K562 (cell line): ENCODE results near the gene CLIP2.

Experiments
- EZH2 ChIP-seq: IDR thresholded peaks from 2 replicates; pipeline ENCODE4 v1.6.1; 2012; ENCODE audit warnings: low read depth, mild to moderate bottlenecking, inconsistent platforms, low read length, borderline replicate concordance
- FOXP1 ChIP-seq: sonication (generic); formaldehyde crosslinking; IDR thresholded peaks from 2 replicates; pipeline ENCODE4 v1.8.0; 2022; ENCODE audit warnings: mild to moderate bottlenecking, missing genetic modification reagents
- HEY1 ChIP-seq: fragments of 250-450 bp; sonication (Bioruptor Pico); IDR thresholded peaks from 2 replicates; pipeline ENCODE4 v1.5.0; 2020; ENCODE audit warnings: mild to moderate bottlenecking, moderate library complexity, borderline replicate concordance
- NBN ChIP-seq: fragments of 450-650 bp; IDR thresholded peaks from 2 replicates; pipeline ENCODE4 v1.6.1; 2016; ENCODE audit warnings: low read depth, mild to moderate bottlenecking
- PHF21A ChIP-seq: fragments of 450-650 bp; IDR thresholded peaks from 2 replicates; pipeline ENCODE4 v1.6.1; 2017; ENCODE audit warnings: low read depth, borderline replicate concordance
- REST ChIP-seq, 2 experiments: fragments of 450-650 bp; formaldehyde crosslinking in 1 of 2; IDR thresholded peaks; 2 replicates each; pipeline versions ENCODE4 v1.4.0 to v1.6.1; 2014 to 2020; ENCODE audit warnings: mild to moderate bottlenecking in 2 of 2, borderline replicate concordance in 1 of 2, low read depth in 1 of 2
- TAF1 ChIP-seq: IDR thresholded peaks from 2 replicates; pipeline ENCODE4 v1.6.1; 2011; ENCODE audit warnings: mild to moderate bottlenecking, low read length, moderate library complexity; ENCODE audit not compliant: insufficient read depth, control insufficient read depth, severe bottlenecking; ENCODE audit errors: extremely low read depth
- YBX1 ChIP-seq: fragments of 450-650 bp; IDR thresholded peaks from 2 replicates; pipeline ENCODE4 v1.7.1; 2016; ENCODE audit warnings: mild to moderate bottlenecking
- YY1 ChIP-seq, 3 experiments: IDR thresholded peaks; 2 replicates each; pipeline ENCODE4 v1.6.1; 2011; ENCODE audit warnings: low read length in 2 of 3, mild to moderate bottlenecking in 2 of 3, moderate library complexity in 2 of 3, borderline replicate concordance in 1 of 3, control low read depth in 1 of 3, low read depth in 1 of 3; ENCODE audit not compliant: insufficient read depth in 3 of 3, insufficient replicate concordance in 2 of 3, control insufficient read depth in 1 of 3, insufficient read length in 1 of 3; ENCODE audit errors: extremely low read depth in 1 of 3
- ZNF3 ChIP-seq: fragments of 250-450 bp; sonication (Bioruptor Pico); IDR thresholded peaks from 2 replicates; pipeline ENCODE4 v1.5.0; 2021; ENCODE audit warnings: mild to moderate bottlenecking, moderate library complexity
- TF ChIP-seq, protein P1 (sequence below), 3 experiments: IDR thresholded peaks in 2 of 3; conservative IDR thresholded peaks in 1 of 3; 2 replicates each; pipeline ENCODE4 v1.5.1; 2011 to 2012; ENCODE audit warnings: low read length in 3 of 3, mild to moderate bottlenecking in 3 of 3, control low read depth in 2 of 3, improper control_type of control experiment in 1 of 3, inconsistent platforms in 1 of 3, low read depth in 1 of 3, mixed read lengths in 1 of 3, moderate library complexity in 1 of 3; ENCODE audit not compliant: insufficient read depth in 2 of 3

DNA sequence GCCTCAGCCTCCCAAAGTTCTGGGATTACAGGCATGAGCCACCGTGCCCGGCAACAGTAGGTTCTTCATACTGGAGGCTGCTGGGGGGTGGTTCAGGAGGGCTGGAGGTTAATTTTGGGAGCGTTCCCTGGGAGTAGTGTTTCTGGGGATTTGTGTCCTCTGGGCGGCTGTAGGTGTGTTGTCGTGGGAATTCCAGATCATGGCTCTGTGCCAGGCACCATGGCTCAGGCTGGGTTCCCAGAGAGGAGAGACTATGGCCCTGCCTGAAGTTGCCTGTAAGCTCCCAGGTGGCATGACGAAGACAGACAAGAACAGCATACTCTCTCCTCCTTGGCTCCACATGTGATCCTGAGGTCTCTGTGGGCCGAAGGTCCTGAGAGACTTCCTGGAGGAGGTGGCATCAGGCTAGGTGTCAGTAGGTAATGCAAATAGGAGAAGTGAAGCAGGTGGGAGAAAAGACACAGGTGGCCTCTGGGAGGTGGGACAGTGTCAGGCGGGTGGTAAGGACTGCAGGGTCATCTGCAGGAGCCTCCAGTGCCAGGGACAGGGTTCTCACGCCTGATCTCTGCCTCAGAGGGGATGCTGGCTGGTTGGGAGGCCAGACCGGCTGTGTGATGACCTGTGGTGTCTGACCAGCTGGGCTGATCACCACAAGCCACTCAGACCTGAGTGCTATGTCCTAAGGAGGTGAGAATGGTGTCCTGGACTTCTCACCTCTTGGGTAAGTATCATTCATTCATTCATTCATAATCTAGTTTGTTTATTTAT is 18.7 kb downstream of the CLIP2 start:
- TF ChIP-seq TAF1 (no peak), FOXP1 (CRISPR knock-in tag) (no peak), NBN (no peak), YBX1 (no peak), EZH2 (no peak), YY1 (IDR thresholded peaks at IDR 0.05; ENCODE audit: borderline replicate concordance in 1 of 3, control insufficient read depth in 1 of 3, extremely low read depth in 1 of 3, insufficient read depth in 3 of 3, insufficient read length in 1 of 3, insufficient replicate concordance in 2 of 3, low read depth in 1 of 3, low read length in 2 of 3) (no peak), HEY1 (CRISPR knock-in tag) (no peak), PHF21A (no peak), REST (IDR thresholded peaks at IDR 0.05; ENCODE audit: borderline replicate concordance) (no peak), REST (CRISPR knock-in tag; IDR thresholded peaks at IDR 0.05; ENCODE audit: low read depth) (no peak), ZNF3 (CRISPR knock-in tag) (no peak)
- TF ChIP-seq, protein P1, sequence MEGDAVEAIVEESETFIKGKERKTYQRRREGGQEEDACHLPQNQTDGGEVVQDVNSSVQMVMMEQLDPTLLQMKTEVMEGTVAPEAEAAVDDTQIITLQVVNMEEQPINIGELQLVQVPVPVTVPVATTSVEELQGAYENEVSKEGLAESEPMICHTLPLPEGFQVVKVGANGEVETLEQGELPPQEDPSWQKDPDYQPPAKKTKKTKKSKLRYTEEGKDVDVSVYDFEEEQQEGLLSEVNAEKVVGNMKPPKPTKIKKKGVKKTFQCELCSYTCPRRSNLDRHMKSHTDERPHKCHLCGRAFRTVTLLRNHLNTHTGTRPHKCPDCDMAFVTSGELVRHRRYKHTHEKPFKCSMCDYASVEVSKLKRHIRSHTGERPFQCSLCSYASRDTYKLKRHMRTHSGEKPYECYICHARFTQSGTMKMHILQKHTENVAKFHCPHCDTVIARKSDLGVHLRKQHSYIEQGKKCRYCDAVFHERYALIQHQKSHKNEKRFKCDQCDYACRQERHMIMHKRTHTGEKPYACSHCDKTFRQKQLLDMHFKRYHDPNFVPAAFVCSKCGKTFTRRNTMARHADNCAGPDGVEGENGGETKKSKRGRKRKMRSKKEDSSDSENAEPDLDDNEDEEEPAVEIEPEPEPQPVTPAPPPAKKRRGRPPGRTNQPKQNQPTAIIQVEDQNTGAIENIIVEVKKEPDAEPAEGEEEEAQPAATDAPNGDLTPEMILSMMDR (IDR thresholded peaks at IDR 0.05 in 2 of 3, conservative IDR thresholded peaks at IDR 0.05 in 1 of 3; ENCODE audit: insufficient read depth in 2 of 3, low read depth in 1 of 3, low read length in 3 of 3): no peak
